ENCODE measurements around the gene UBE2J2. TPM values are rescaled to one million over a fixed set of nuclear protein-coding genes. Genes with fewer than 3 reads are reported as not detected.

The UBE2J2 gene
- total and polyA plus RNA-seq, 4 donors: 21.0 to 30.4 (median 25.8) TPM

DNA sequence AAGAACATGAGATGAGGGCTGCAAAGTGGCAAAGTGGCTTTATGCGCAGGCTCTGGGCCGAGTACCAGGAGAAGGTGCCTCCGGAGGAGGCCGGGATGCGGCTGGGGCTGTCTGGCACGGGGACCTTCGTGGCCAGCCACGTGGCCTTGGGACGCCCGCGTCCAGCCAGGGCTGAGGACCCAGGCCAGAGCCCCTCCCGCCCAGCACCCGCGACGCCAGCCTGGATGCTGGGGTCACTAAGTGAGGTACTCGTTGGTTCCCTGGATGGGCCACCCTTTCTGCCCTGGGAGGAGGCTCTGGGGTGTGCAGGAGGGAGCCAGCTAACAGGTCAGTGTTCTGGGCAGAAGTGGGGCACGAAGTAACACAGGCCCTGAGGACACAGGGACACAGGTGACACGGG is 19.2 kb upstream of the UBE2J2 start:
- Histone ChIP-seq H3K4me3 (ENCODE audit: low read depth in 1 of 3, low read length in 3 of 3) (no peak overlapping the region), H3K9me3 (ENCODE audit: control insufficient read depth in 4 of 4, low read length in 3 of 4) (no peaks in the 10 kb centered on the region), H3K27ac (ENCODE audit: low read depth in 1 of 2, low read length in 2 of 2) (no peak overlapping the region), H3K9ac (ENCODE audit: low read depth in 1 of 2, low read length in 2 of 2) (no peak overlapping the region), H3K4me1 (ENCODE audit: control insufficient read depth in 4 of 4, insufficient read depth in 4 of 4, low read length in 3 of 4) (peaks cover 0 to 13% (median 7%) of the 10 kb centered on the region in 4 donors), H3K27me3 (ENCODE audit: control insufficient read depth in 4 of 4, insufficient read depth in 4 of 4, low read length in 3 of 4) (no peaks in the 10 kb centered on the region), H3K36me3 (ENCODE audit: control insufficient read depth in 4 of 4, insufficient read depth in 3 of 4, low read depth in 1 of 4, low read length in 3 of 4) (peaks cover 0 to 12% (median 2%) of the 10 kb centered on the region in 4 donors)
- no peak for DNase-seq (ENCODE audit: low spot score)
- TF ChIP-seq, protein P1, sequence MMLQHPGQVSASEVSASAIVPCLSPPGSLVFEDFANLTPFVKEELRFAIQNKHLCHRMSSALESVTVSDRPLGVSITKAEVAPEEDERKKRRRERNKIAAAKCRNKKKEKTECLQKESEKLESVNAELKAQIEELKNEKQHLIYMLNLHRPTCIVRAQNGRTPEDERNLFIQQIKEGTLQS (IDR thresholded peaks at IDR 0.05): no peak
- TF ChIP-seq FOXA1 (IDR thresholded peaks at IDR 0.05) (no peak), FOXA2 (IDR thresholded peaks at IDR 0.05) (no peak), EGR1 (IDR thresholded peaks at IDR 0.05; ENCODE audit: low read depth in 2 of 2) (no peak), RXRA (IDR thresholded peaks at IDR 0.05) (no peak), JUND (IDR thresholded peaks at IDR 0.05) (no peak), NR2F2 (IDR thresholded peaks at IDR 0.05) (no peak), HNF4A (conservative IDR thresholded peaks at IDR 0.05) (no peak), YY1 (IDR thresholded peaks at IDR 0.05) (no peak), HNF4G (IDR thresholded peaks at IDR 0.05) (no peak), RAD21 (IDR thresholded peaks at IDR 0.05) (no peak), GABPA (IDR thresholded peaks at IDR 0.05 in 1 of 2, conservative IDR thresholded peaks at IDR 0.05 in 1 of 2) (no peak), SP1 (IDR thresholded peaks at IDR 0.05) (no peak), TAF1 (conservative IDR thresholded peaks at IDR 0.05) (no peak)
- TF ChIP-seq, protein P2, sequence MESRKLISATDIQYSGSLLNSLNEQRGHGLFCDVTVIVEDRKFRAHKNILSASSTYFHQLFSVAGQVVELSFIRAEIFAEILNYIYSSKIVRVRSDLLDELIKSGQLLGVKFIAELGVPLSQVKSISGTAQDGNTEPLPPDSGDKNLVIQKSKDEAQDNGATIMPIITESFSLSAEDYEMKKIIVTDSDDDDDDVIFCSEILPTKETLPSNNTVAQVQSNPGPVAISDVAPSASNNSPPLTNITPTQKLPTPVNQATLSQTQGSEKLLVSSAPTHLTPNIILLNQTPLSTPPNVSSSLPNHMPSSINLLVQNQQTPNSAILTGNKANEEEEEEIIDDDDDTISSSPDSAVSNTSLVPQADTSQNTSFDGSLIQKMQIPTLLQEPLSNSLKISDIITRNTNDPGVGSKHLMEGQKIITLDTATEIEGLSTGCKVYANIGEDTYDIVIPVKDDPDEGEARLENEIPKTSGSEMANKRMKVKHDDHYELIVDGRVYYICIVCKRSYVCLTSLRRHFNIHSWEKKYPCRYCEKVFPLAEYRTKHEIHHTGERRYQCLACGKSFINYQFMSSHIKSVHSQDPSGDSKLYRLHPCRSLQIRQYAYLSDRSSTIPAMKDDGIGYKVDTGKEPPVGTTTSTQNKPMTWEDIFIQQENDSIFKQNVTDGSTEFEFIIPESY (IDR thresholded peaks at IDR 0.05): no peak
- TF ChIP-seq, protein P3, sequence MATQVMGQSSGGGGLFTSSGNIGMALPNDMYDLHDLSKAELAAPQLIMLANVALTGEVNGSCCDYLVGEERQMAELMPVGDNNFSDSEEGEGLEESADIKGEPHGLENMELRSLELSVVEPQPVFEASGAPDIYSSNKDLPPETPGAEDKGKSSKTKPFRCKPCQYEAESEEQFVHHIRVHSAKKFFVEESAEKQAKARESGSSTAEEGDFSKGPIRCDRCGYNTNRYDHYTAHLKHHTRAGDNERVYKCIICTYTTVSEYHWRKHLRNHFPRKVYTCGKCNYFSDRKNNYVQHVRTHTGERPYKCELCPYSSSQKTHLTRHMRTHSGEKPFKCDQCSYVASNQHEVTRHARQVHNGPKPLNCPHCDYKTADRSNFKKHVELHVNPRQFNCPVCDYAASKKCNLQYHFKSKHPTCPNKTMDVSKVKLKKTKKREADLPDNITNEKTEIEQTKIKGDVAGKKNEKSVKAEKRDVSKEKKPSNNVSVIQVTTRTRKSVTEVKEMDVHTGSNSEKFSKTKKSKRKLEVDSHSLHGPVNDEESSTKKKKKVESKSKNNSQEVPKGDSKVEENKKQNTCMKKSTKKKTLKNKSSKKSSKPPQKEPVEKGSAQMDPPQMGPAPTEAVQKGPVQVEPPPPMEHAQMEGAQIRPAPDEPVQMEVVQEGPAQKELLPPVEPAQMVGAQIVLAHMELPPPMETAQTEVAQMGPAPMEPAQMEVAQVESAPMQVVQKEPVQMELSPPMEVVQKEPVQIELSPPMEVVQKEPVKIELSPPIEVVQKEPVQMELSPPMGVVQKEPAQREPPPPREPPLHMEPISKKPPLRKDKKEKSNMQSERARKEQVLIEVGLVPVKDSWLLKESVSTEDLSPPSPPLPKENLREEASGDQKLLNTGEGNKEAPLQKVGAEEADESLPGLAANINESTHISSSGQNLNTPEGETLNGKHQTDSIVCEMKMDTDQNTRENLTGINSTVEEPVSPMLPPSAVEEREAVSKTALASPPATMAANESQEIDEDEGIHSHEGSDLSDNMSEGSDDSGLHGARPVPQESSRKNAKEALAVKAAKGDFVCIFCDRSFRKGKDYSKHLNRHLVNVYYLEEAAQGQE (IDR thresholded peaks at IDR 0.05): no peak
- TF ChIP-seq, protein P4, sequence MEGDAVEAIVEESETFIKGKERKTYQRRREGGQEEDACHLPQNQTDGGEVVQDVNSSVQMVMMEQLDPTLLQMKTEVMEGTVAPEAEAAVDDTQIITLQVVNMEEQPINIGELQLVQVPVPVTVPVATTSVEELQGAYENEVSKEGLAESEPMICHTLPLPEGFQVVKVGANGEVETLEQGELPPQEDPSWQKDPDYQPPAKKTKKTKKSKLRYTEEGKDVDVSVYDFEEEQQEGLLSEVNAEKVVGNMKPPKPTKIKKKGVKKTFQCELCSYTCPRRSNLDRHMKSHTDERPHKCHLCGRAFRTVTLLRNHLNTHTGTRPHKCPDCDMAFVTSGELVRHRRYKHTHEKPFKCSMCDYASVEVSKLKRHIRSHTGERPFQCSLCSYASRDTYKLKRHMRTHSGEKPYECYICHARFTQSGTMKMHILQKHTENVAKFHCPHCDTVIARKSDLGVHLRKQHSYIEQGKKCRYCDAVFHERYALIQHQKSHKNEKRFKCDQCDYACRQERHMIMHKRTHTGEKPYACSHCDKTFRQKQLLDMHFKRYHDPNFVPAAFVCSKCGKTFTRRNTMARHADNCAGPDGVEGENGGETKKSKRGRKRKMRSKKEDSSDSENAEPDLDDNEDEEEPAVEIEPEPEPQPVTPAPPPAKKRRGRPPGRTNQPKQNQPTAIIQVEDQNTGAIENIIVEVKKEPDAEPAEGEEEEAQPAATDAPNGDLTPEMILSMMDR (IDR thresholded peaks at IDR 0.05; ENCODE audit: low read depth, low read length, missing input control): no peak
- TF ChIP-seq, protein P5, sequence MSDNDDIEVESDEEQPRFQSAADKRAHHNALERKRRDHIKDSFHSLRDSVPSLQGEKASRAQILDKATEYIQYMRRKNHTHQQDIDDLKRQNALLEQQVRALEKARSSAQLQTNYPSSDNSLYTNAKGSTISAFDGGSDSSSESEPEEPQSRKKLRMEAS (IDR thresholded peaks at IDR 0.05): no peak
- 92% methylated on average over 18 of the region's 18 CpGs for WGBS
